AML-193 (cell line): ENCODE data around the gene TMEM63A.
"Not testable (repeated sequence)": the region's sequence is repeated elsewhere in the genome, so short reads cannot be mapped to it uniquely, and the experiment has no call there.

Source experiments
- DNase-seq, 2 experiments: peaks; one replicate each; lab custom pipeline; 2025; lab: John Stamatoyannopoulos, UW

Gene TMEM63A

GRCh38 chr1:225881959-225882693 is at the start of gene TMEM63A:
TSS of gene TMEM63A (minus strand) at chr1:225882380. CDS start at chr1:225877580, 4,800 bp downstream.
- DNase-seq, result peak; percentile 74 to 79

GRCh38 chr1:225931270-225932136 is 49.3 kb upstream of the TMEM63A start:
- DNase-seq, result no peak

GRCh38 chr1:225930566-225930965 is 48.4 kb upstream of the TMEM63A start:
- no peak for DNase-seq

- DNase-seq, result not testable (repeated sequence)
Measured at GRCh38 chr1:225929462-225929861, 47.3 kb upstream of the TMEM63A start.

- no peak for DNase-seq
Measured at GRCh38 chr1:225928186-225929175, 46.3 kb upstream of the TMEM63A start.

GRCh38 chr1:225926551-225927113 is 44.5 kb upstream of the TMEM63A start:
- DNase-seq, result peak in 1 of 2 experiments; percentile 29

- peak; percentile 93 to 94 for DNase-seq
Measured at GRCh38 chr1:225923692-225924555, 41.7 kb upstream of the TMEM63A start, which contains the start of gene PYCR2. TSS of gene PYCR2 (minus strand) at chr1:225924250. CDS start at chr1:225924110, 140 bp downstream.

GRCh38 chr1:225923381-225923691 is 41.2 kb upstream of the TMEM63A start:
- DNase-seq, result no peak

- DNase-seq, result no peak
Measured at GRCh38 chr1:225921734-225922709, 39.8 kb upstream of the TMEM63A start.

- DNase-seq, result peak; percentile 72 to 75
Measured at GRCh38 chr1:225919906-225920305, 37.7 kb upstream of the TMEM63A start.

GRCh38 chr1:225918280-225918679 is 36.1 kb upstream of the TMEM63A start:
- no peak for DNase-seq

- DNase-seq, result no peak
Measured at GRCh38 chr1:225917536-225917935, 35.4 kb upstream of the TMEM63A start.

- no peak for DNase-seq
Measured at GRCh38 chr1:225917101-225917500, 34.9 kb upstream of the TMEM63A start.

GRCh38 chr1:225915538-225915991 is 33.4 kb upstream of the TMEM63A start:
- DNase-seq, result no peak

GRCh38 chr1:225914947-225915346 is 32.8 kb upstream of the TMEM63A start:
- no peak for DNase-seq

- DNase-seq, result no peak
Measured at GRCh38 chr1:225914391-225914790, 32.2 kb upstream of the TMEM63A start.

GRCh38 chr1:225911191-225912130 is 29.3 kb upstream of the TMEM63A start:
- DNase-seq, result no peak

GRCh38 chr1:225909477-225909876 is 27.3 kb upstream of the TMEM63A start:
- DNase-seq, result no peak
